OCI-LY7 (cell line): ENCODE data around the gene NDUFS3. TPM values are rescaled to one million over a fixed set of nuclear protein-coding genes. Genes with fewer than 3 reads are reported as not detected.

ENCODE experiments used
- BruUV-seq: library from RNA; stranded (reverse); fragments of 400-500 nt; replicated peaks from 2 replicates; lab custom pipeline; 2021; lab: Mats Ljungman, UMichigan
- CTCF ChIA-PET: fragments of 300-600 bp; sonication (Branson Sonifier 250); formaldehyde crosslinking; loops from one replicate; lab custom pipeline; 2022; ENCODE audit warnings: antibody characterized with exemption; ENCODE audit not compliant: unreplicated experiment; lab: Charles Lee
- POLR2A ChIA-PET: fragments of 300-600 bp; sonication (Branson Sonifier 250); formaldehyde crosslinking; loops from one replicate; lab custom pipeline; 2022; ENCODE audit warnings: antibody characterized with exemption; lab: Charles Lee
- DNase-seq: peaks from one replicate; pipeline ENCODE4 v3.0.0-alpha.2; 2015; ENCODE audit warnings: low spot score
- H2AFZ ChIP-seq: fragments of 200-600 bp; sonication (generic), shearing (Covaris generic); 2 replicates; pipeline ENCODE4 v1.6.1; 2014; ENCODE audit warnings: mild to moderate bottlenecking, antibody characterized with exemption, low read length, moderate library complexity
- H3K27ac ChIP-seq: fragments of 200-600 bp; sonication (generic); 2 replicates; pipeline ENCODE4 v1.5.1; 2014; ENCODE audit warnings: mixed run types, low read depth, mild to moderate bottlenecking, moderate library complexity, low read length, inconsistent platforms; ENCODE audit not compliant: poor library complexity, severe bottlenecking
- H3K36me3 ChIP-seq: fragments of 200-600 bp; sonication (generic); 2 replicates; pipeline ENCODE4 v1.6.1; 2014; ENCODE audit warnings: mild to moderate bottlenecking, antibody characterized with exemption, low read length, moderate library complexity, mixed read lengths; ENCODE audit not compliant: insufficient read depth
- H3K4me1 ChIP-seq: fragments of 200-600 bp; sonication (generic); 2 replicates; pipeline ENCODE4 v1.5.1; 2014; ENCODE audit warnings: mild to moderate bottlenecking, low read length; ENCODE audit not compliant: insufficient read depth, poor library complexity, severe bottlenecking
- H3K4me2 ChIP-seq: fragments of 200-600 bp; sonication (generic); 2 replicates; pipeline ENCODE4 v1.6.1; 2014; ENCODE audit warnings: mild to moderate bottlenecking, low read length
- H3K4me3 ChIP-seq: fragments of 200-600 bp; sonication (generic); 2 replicates; pipeline ENCODE4 v1.5.1; 2014; ENCODE audit warnings: mild to moderate bottlenecking, low read depth, low read length; ENCODE audit not compliant: poor library complexity, severe bottlenecking
- H3K79me2 ChIP-seq: fragments of 200-600 bp; sonication (generic); 2 replicates; pipeline ENCODE4 v1.6.1; 2016; ENCODE audit warnings: low read depth, mild to moderate bottlenecking, low read length, moderate library complexity, mixed read lengths; ENCODE audit not compliant: insufficient read depth
- H3K9me2 ChIP-seq: fragments of 200-600 bp; sonication (generic); 2 replicates; pipeline ENCODE4 v1.6.1; 2016; ENCODE audit warnings: mild to moderate bottlenecking, low read length, mixed read lengths; ENCODE audit not compliant: insufficient read depth
- H3K9me3 ChIP-seq: fragments of 200-600 bp; sonication (generic); 2 replicates; pipeline ENCODE4 v1.6.1; 2014; ENCODE audit warnings: mild to moderate bottlenecking, mixed run types, low read length, mixed read lengths
- H4K20me1 ChIP-seq: fragments of 200-600 bp; sonication (generic); 2 replicates; pipeline ENCODE4 v1.6.1; 2014; ENCODE audit warnings: mild to moderate bottlenecking, antibody characterized with exemption, low read length, moderate library complexity, mixed read lengths; ENCODE audit not compliant: insufficient read depth
- CTCF ChIP-seq: fragments of 200-600 bp; sonication (generic); conservative IDR thresholded peaks from 2 replicates; pipeline ENCODE4 v1.5.1; 2014; ENCODE audit warnings: mild to moderate bottlenecking, antibody characterized with exemption, low read length, moderate library complexity, mixed read lengths
- EZH2phosphoT487 ChIP-seq: fragments of 200-600 bp; sonication (generic); IDR thresholded peaks from 2 replicates; pipeline ENCODE4 v1.6.1; 2018; ENCODE audit warnings: low read depth, borderline replicate concordance, mild to moderate bottlenecking, mixed run types, antibody characterized with exemption, low read length, moderate library complexity, mixed read lengths
- intact Hi-C: fragments of 100-400 bp; cut with micrococcal nuclease; formaldehyde crosslinking; loops from one replicate; pipeline ENCODE4 v1.10.0; 2022; ENCODE audit not compliant: unreplicated experiment
- total RNA-seq, 2 experiments: library from RNA; depleted of rRNA in 1 of 2; stranded (reverse); fragments of >200 nt in 1 of 2; shearing (Covaris generic) in 1 of 2; gene quantifications; 2 replicates each; pipeline ENCODE4 v1.2.3, GENCODE V29; 2014 to 2022

The NDUFS3 gene
- total RNA-seq, 2 experiments from 2014 or later, result 73.9 to 135 TPM

DNA sequence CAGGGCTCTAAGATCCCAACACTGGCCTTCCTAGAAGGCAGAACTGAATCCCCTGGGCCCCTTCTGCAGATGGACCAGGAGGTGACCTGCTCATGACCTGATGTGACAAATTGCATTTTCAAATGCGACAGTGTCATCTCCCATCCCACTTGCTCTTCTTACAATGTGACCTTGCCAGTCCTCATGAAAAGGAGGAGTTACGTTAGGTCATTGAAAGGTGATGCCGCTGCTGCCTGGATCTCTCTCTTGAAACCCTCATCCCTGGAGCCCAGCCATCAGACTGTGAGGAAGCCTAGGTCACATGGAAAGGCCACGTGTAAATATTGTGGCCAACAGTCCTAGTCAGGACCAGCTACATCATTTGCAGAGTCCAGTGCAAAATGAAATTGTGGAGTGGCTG, 21.0 kb downstream of the NDUFS3 start:
- Histone ChIP-seq H3K9me3 (no peaks in the 10 kb centered on the region), H3K4me2 (no peak overlapping the region), H4K20me1 (no peaks in the 10 kb centered on the region), H3K4me1 (no peaks in the 10 kb centered on the region), H3K27ac (no peak overlapping the region), H3K36me3 (no peaks in the 10 kb centered on the region), H3K79me2 (no peaks in the 10 kb centered on the region), H3K9me2 (no peaks in the 10 kb centered on the region), H3K4me3 (no peak overlapping the region), H2AFZ (no peak overlapping the region)
- ChIA-PET POLR2A (interaction anchor here (0.7 kb wide), 2 partner anchors 108 to 221 kb away, joined by 3 to 4 read pairs; no protein-coding TSS in a partner anchor), CTCF (no interaction called here)
- TF ChIP-seq EZH2phosphoT487 (no peak), CTCF (no peak)
- no peak for DNase-seq
- intact Hi-C loops, result no loop called here
- BruUV-seq, result no TSS peak

DNA sequence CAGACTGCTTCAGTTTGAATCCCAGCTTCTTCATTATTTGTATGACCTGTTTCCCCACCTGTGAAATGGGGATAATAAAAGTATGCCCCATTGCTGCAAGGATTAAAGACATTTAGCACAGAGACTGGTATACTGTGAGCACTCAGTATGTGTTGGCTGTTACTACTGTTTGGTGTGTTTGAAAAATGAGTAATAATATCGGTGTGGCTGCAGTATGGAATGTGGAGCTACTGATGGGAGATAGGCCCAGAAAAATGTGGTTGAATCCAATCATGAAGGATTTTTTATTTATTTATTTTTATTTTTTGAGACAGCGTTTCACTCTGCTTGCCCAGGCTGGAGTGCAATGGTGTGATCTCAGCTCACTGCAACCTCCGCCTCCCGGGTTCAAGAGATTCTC, 24.4 kb downstream of the NDUFS3 start:
- Histone ChIP-seq H3K4me3 (no peak overlapping the region), H4K20me1 (no peaks in the 10 kb centered on the region), H2AFZ (no peak overlapping the region), H3K4me1 (peaks cover 14% of the 10 kb centered on the region), H3K4me2 (no peak overlapping the region), H3K36me3 (no peaks in the 10 kb centered on the region), H3K9me2 (no peaks in the 10 kb centered on the region), H3K9me3 (no peaks in the 10 kb centered on the region), H3K27ac (no peak overlapping the region), H3K79me2 (no peaks in the 10 kb centered on the region)
- CTCF ChIA-PET, result no interaction called here
- DNase-seq, result no peak
- POLR2A ChIA-PET, result interaction anchor here (0.6 kb wide), 1 partner anchor 10 kb away, joined by 3 read pairs; no protein-coding TSS in a partner anchor
- no peak for TF ChIP-seq CTCF
- no peak for TF ChIP-seq EZH2phosphoT487
- intact Hi-C loops, result no loop called here
- no TSS peak for BruUV-seq

GRCh38 chr11:47605921-47606320, 27.0 kb downstream of the NDUFS3 start:
- H3K4me2 ChIP-seq, result no peak overlapping the region
- intact Hi-C loops, result no loop called here
- no peak overlapping the region for H2AFZ ChIP-seq
- DNase-seq, result no peak
- ChIA-PET POLR2A (interaction anchor here (0.6 to 0.8 kb wide), 3 partner anchors 73 to 132 kb away, joined by 3 to 5 read pairs (median 3); no protein-coding TSS in a partner anchor), CTCF (no interaction called here)
- no peaks in the 10 kb centered on the region; the same call in 1 of the 2 replicates for H3K36me3 ChIP-seq
- no peaks in the 10 kb centered on the region for H3K79me2 ChIP-seq
- TF ChIP-seq EZH2phosphoT487 (no peak), CTCF (no peak)
- H3K9me2 ChIP-seq, result no peaks in the 10 kb centered on the region
- H3K27ac ChIP-seq, result no peak overlapping the region
- no peak overlapping the region for H3K4me3 ChIP-seq
- H3K4me1 ChIP-seq, result peaks cover 17% of the 10 kb centered on the region
- no peaks in the 10 kb centered on the region for H3K9me3 ChIP-seq
- BruUV-seq, result no TSS peak
- H4K20me1 ChIP-seq, result no peaks in the 10 kb centered on the region
